ENCODE data around the gene LUZP2. TPM values are rescaled to one million over a fixed set of nuclear protein-coding genes. Genes with fewer than 3 reads are reported as not detected.

Gene LUZP2
- not detected for total RNA-seq
- polyA plus RNA-seq: not detected

- H3K27me3 ChIP-seq (ENCODE audit: insufficient read depth, low read length): no peaks in the 10 kb centered on the region
- intact Hi-C loops (cut with micrococcal nuclease): no loop called here
- no peaks in the 10 kb centered on the region for H3K9me3 ChIP-seq (ENCODE audit: control insufficient read depth in 1 of 2, low read length in 2 of 2)
- H3K27ac ChIP-seq (ENCODE audit: low read depth, low read length): no peak within 1 kb of the TSS
- no peak for DNase-seq
- H3K4me3 ChIP-seq (ENCODE audit: low read length in 2 of 2): no peak within 1 kb of the TSS
- Mint-ChIP-seq H3K27ac (no peak within 1 kb of the TSS), H3K4me3 (no peak within 1 kb of the TSS), H3K4me1 (no peaks in the 10 kb centered on the region), H3K27me3 (peaks cover 0 to 4% of the 10 kb centered on the region in 2 donors), H3K9me3 (peaks cover 0 to 16% (median 4%) of the 10 kb centered on the region in 8 donors), H3K36me3 (no peaks in the 10 kb centered on the region)
- H3K36me3 ChIP-seq (ENCODE audit: insufficient read depth, low read length): no peaks in the 10 kb centered on the region
- H3K4me1 ChIP-seq (ENCODE audit: insufficient read depth, low read length): no peaks in the 10 kb centered on the region
- ChIA-PET CTCF (ENCODE audit: partially characterized antibody) (no interaction called here), POLR2A (ENCODE audit: partially characterized antibody) (no interaction called here)
Observed at GRCh38 chr11:24496736-24497725, at the start of gene LUZP2. Gene LUZP2 (plus strand): TSS chr11:24497053.

- no peak for DNase-seq
- Histone ChIP-seq H3K4me3 (ENCODE audit: low read length in 2 of 2) (no peak overlapping the region), H3K4me1 (ENCODE audit: insufficient read depth, low read length) (no peaks in the 10 kb centered on the region), H3K27me3 (ENCODE audit: insufficient read depth, low read length) (no peaks in the 10 kb centered on the region), H3K27ac (ENCODE audit: low read depth, low read length) (no peak overlapping the region), H3K36me3 (ENCODE audit: insufficient read depth, low read length) (no peaks in the 10 kb centered on the region), H3K9me3 (ENCODE audit: control insufficient read depth in 1 of 2, low read length in 2 of 2) (no peaks in the 10 kb centered on the region)
- no peaks in the 10 kb centered on the region for H3K36me3 Mint-ChIP-seq
- H3K4me3 Mint-ChIP-seq: no peak overlapping the region
- H3K4me1 Mint-ChIP-seq: no peaks in the 10 kb centered on the region
- intact Hi-C loops (cut with micrococcal nuclease): no loop called here
- H3K27me3 Mint-ChIP-seq: no peaks in the 10 kb centered on the region
- peaks cover 1 to 21% (median 17%) of the 10 kb centered on the region in 8 donors for H3K9me3 Mint-ChIP-seq
- ChIA-PET POLR2A (ENCODE audit: partially characterized antibody) (no interaction called here), CTCF (ENCODE audit: partially characterized antibody) (no interaction called here)
- no peak overlapping the region for H3K27ac Mint-ChIP-seq
Observed at GRCh38 chr11:24453129-24453718, 43.6 kb upstream of the LUZP2 start.

GRCh38 chr11:24457985-24458384 lies 38.9 kb upstream of the LUZP2 start:
- H3K9me3 ChIP-seq (ENCODE audit: control insufficient read depth in 1 of 2, low read length in 2 of 2): peaks cover 0 to 4% of the 10 kb centered on the region in 2 donors
- Mint-ChIP-seq H3K36me3 (no peaks in the 10 kb centered on the region), H3K27me3 (no peaks in the 10 kb centered on the region), H3K4me1 (no peaks in the 10 kb centered on the region), H3K9me3 (peaks cover 0 to 38% (median 16%) of the 10 kb centered on the region in 8 donors), H3K4me3 (no peak overlapping the region), H3K27ac (no peak overlapping the region)
- DNase-seq: no peak
- H3K36me3 ChIP-seq (ENCODE audit: insufficient read depth, low read length): no peaks in the 10 kb centered on the region
- POLR2A ChIA-PET (ENCODE audit: partially characterized antibody): no interaction called here
- no peak overlapping the region for H3K27ac ChIP-seq (ENCODE audit: low read depth, low read length)
- no peaks in the 10 kb centered on the region for H3K27me3 ChIP-seq (ENCODE audit: insufficient read depth, low read length)
- CTCF ChIA-PET (ENCODE audit: partially characterized antibody): no interaction called here
- no peak overlapping the region for H3K4me3 ChIP-seq (ENCODE audit: low read length in 2 of 2)
- intact Hi-C loops (cut with micrococcal nuclease): no loop called here
- no peaks in the 10 kb centered on the region for H3K4me1 ChIP-seq (ENCODE audit: insufficient read depth, low read length)

GRCh38 chr11:24470431-24470830 lies 26.4 kb upstream of the LUZP2 start:
- Mint-ChIP-seq H3K9me3 (peaks cover 0 to 29% (median 10%) of the 10 kb centered on the region in 8 donors), H3K36me3 (no peaks in the 10 kb centered on the region), H3K4me1 (no peaks in the 10 kb centered on the region), H3K27me3 (no peaks in the 10 kb centered on the region), H3K27ac (no peak overlapping the region), H3K4me3 (no peak overlapping the region)
- ChIA-PET CTCF (ENCODE audit: partially characterized antibody) (no interaction called here), POLR2A (ENCODE audit: partially characterized antibody) (no interaction called here)
- H3K27ac ChIP-seq (ENCODE audit: low read depth, low read length): no peak overlapping the region
- H3K4me1 ChIP-seq (ENCODE audit: insufficient read depth, low read length): no peaks in the 10 kb centered on the region
- H3K27me3 ChIP-seq (ENCODE audit: insufficient read depth, low read length): no peaks in the 10 kb centered on the region
- DNase-seq: no peak
- intact Hi-C loops (cut with micrococcal nuclease): no loop called here
- no peak overlapping the region for H3K4me3 ChIP-seq (ENCODE audit: low read length in 2 of 2)
- H3K36me3 ChIP-seq (ENCODE audit: insufficient read depth, low read length): no peaks in the 10 kb centered on the region
- H3K9me3 ChIP-seq (ENCODE audit: control insufficient read depth in 1 of 2, low read length in 2 of 2): peaks cover 0 to 3% of the 10 kb centered on the region in 2 donors

GRCh38 chr11:24471084-24471483 lies 25.8 kb upstream of the LUZP2 start:
- Mint-ChIP-seq H3K36me3 (no peaks in the 10 kb centered on the region), H3K4me1 (no peaks in the 10 kb centered on the region), H3K27me3 (no peaks in the 10 kb centered on the region), H3K9me3 (peaks cover 0 to 29% (median 15%) of the 10 kb centered on the region in 8 donors), H3K27ac (no peak overlapping the region), H3K4me3 (no peak overlapping the region)
- DNase-seq: no peak
- ChIA-PET POLR2A (ENCODE audit: partially characterized antibody) (no interaction called here), CTCF (ENCODE audit: partially characterized antibody) (no interaction called here)
- Histone ChIP-seq H3K27me3 (ENCODE audit: insufficient read depth, low read length) (no peaks in the 10 kb centered on the region), H3K27ac (ENCODE audit: low read depth, low read length) (no peak overlapping the region), H3K36me3 (ENCODE audit: insufficient read depth, low read length) (no peaks in the 10 kb centered on the region), H3K9me3 (ENCODE audit: control insufficient read depth in 1 of 2, low read length in 2 of 2) (peaks cover 0 to 3% of the 10 kb centered on the region in 2 donors), H3K4me3 (ENCODE audit: low read length in 2 of 2) (no peak overlapping the region), H3K4me1 (ENCODE audit: insufficient read depth, low read length) (no peaks in the 10 kb centered on the region)
- intact Hi-C loops (cut with micrococcal nuclease): no loop called here

- no peak for DNase-seq
- H3K27ac Mint-ChIP-seq: no peak overlapping the region
- no peaks in the 10 kb centered on the region for H3K4me1 Mint-ChIP-seq
- H3K9me3 Mint-ChIP-seq: peaks cover 0 to 27% (median 11%) of the 10 kb centered on the region in 8 donors
- no peaks in the 10 kb centered on the region for H3K36me3 Mint-ChIP-seq
- Histone ChIP-seq H3K4me1 (ENCODE audit: insufficient read depth, low read length) (no peaks in the 10 kb centered on the region), H3K9me3 (ENCODE audit: control insufficient read depth in 1 of 2, low read length in 2 of 2) (peaks cover 0 to 6% of the 10 kb centered on the region in 2 donors), H3K27me3 (ENCODE audit: insufficient read depth, low read length) (no peaks in the 10 kb centered on the region), H3K27ac (ENCODE audit: low read depth, low read length) (no peak overlapping the region), H3K36me3 (ENCODE audit: insufficient read depth, low read length) (no peaks in the 10 kb centered on the region), H3K4me3 (ENCODE audit: low read length in 2 of 2) (no peak overlapping the region)
- ChIA-PET POLR2A (ENCODE audit: partially characterized antibody) (no interaction called here), CTCF (ENCODE audit: partially characterized antibody) (no interaction called here)
- H3K4me3 Mint-ChIP-seq: no peak overlapping the region
- H3K27me3 Mint-ChIP-seq: no peaks in the 10 kb centered on the region
- intact Hi-C loops (cut with micrococcal nuclease): no loop called here
Observed at GRCh38 chr11:24478718-24479117, 18.1 kb upstream of the LUZP2 start.

- no peaks in the 10 kb centered on the region for H3K4me1 ChIP-seq (ENCODE audit: insufficient read depth, low read length)
- H3K36me3 ChIP-seq (ENCODE audit: insufficient read depth, low read length): no peaks in the 10 kb centered on the region
- DNase-seq: no peak
- Mint-ChIP-seq H3K36me3 (no peaks in the 10 kb centered on the region), H3K27me3 (no peaks in the 10 kb centered on the region), H3K9me3 (peaks cover 4 to 19% (median 8%) of the 10 kb centered on the region in 8 donors), H3K4me1 (no peaks in the 10 kb centered on the region), H3K27ac (no peak overlapping the region), H3K4me3 (no peak overlapping the region)
- no peak overlapping the region for H3K27ac ChIP-seq (ENCODE audit: low read depth, low read length)
- intact Hi-C loops (cut with micrococcal nuclease): no loop called here
- no peaks in the 10 kb centered on the region for H3K27me3 ChIP-seq (ENCODE audit: insufficient read depth, low read length)
- H3K4me3 ChIP-seq (ENCODE audit: low read length in 2 of 2): no peak overlapping the region
- POLR2A ChIA-PET (ENCODE audit: partially characterized antibody): no interaction called here
- CTCF ChIA-PET (ENCODE audit: partially characterized antibody): no interaction called here
- no peaks in the 10 kb centered on the region for H3K9me3 ChIP-seq (ENCODE audit: control insufficient read depth in 1 of 2, low read length in 2 of 2)
Observed at GRCh38 chr11:24489477-24489876, 7.4 kb upstream of the LUZP2 start.

All from CD4-positive, alpha-beta memory T cell (primary cell).